ENCODE measurements around the gene AFAP1.
A peak's percentile ranks its signal among the peaks of the same experiment; 100 is the strongest.

AFAP1 gene

DNA sequence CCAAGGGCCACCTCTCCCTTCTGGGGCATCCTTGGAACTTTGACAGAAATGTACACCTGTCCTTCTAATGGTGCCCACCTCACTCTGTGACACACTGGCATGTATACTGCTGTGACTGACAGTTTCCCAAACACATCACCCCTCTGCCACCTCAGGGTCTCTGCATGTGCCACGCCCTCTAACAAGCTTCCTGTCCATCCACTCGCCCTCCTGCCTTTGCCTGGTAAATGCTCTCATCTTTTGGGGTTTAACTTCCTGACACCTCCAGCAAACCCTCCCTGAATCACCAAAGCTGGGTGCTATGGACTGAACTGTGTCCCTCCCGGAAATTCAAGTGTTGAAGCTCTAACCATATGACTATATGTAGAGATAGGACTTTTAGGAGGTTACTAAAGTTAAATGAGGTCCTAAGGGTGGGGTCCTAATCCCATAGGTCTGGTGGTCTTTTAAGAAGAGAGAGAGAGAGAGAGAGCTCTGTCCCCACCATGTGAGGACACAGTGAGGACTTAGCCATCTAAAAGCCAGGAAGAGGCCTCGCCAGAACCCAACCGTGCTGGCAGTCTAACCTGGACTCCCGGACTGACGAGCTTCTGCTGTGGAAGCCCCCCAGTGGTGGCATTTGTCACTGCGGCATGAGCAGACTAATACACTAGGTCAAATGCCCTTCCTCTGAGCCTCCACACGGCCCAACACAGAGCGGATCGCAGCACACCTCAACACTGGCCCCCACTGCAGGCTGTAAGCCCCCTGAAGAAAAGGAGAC is 95.6 kb downstream of the AFAP1 start:
- H3K4me3 ChIP-seq (replicated peaks; ENCODE audit: low read depth, low read length), result peak overlapping the region; percentile 10
- DNase-seq (ENCODE audit: low read depth), result peak; percentile 93
- TF ChIP-seq CTCF (IDR thresholded peaks at IDR 0.05; ENCODE audit: low read length, missing control alignments), result peak; percentile 68

GRCh38 chr4:7842384-7843279 is 97.0 kb downstream of the AFAP1 start:
- peak; percentile 99 for DNase-seq (ENCODE audit: low read depth)
- peak overlapping the region; percentile 28 for H3K4me3 ChIP-seq (replicated peaks; ENCODE audit: low read depth, low read length)
- no peak for TF ChIP-seq CTCF (IDR thresholded peaks at IDR 0.05; ENCODE audit: low read length, missing control alignments)

GRCh38 chr4:7841894-7842293 is 97.8 kb downstream of the AFAP1 start:
- no peak for TF ChIP-seq CTCF (IDR thresholded peaks at IDR 0.05; ENCODE audit: low read length, missing control alignments)
- DNase-seq (ENCODE audit: low read depth), result no peak
- H3K4me3 ChIP-seq (replicated peaks; ENCODE audit: low read depth, low read length), result no peak overlapping the region

GRCh38 chr4:7841071-7841470 is 98.6 kb downstream of the AFAP1 start:
- no peak overlapping the region for H3K4me3 ChIP-seq (replicated peaks; ENCODE audit: low read depth, low read length)
- TF ChIP-seq CTCF (IDR thresholded peaks at IDR 0.05; ENCODE audit: low read length, missing control alignments), result no peak
- no peak for DNase-seq (ENCODE audit: low read depth)

DNA sequence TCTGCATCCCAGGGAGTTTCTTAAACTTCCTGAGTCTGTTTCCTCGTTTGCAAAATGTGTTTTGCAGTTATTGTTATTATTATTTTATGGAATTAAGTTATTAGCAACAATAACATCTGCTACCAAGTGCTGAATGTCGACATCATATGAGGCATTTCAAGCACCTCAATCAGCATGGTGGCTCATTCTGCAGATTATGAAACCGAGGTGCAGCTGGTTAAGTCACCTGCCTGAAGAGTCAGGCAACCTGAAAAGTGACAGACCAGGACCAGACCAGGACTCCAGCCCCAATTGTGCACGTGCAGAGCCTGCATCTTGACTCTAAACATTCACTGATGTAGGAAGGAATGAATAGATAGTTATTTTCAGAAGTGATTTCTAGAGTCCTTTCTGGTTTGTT is 99.8 kb downstream of the AFAP1 start:
- H3K4me3 ChIP-seq (replicated peaks; ENCODE audit: low read depth, low read length), result no peak overlapping the region
- DNase-seq (ENCODE audit: low read depth), result no peak
- no peak for TF ChIP-seq CTCF (IDR thresholded peaks at IDR 0.05; ENCODE audit: low read length, missing control alignments)

DNA sequence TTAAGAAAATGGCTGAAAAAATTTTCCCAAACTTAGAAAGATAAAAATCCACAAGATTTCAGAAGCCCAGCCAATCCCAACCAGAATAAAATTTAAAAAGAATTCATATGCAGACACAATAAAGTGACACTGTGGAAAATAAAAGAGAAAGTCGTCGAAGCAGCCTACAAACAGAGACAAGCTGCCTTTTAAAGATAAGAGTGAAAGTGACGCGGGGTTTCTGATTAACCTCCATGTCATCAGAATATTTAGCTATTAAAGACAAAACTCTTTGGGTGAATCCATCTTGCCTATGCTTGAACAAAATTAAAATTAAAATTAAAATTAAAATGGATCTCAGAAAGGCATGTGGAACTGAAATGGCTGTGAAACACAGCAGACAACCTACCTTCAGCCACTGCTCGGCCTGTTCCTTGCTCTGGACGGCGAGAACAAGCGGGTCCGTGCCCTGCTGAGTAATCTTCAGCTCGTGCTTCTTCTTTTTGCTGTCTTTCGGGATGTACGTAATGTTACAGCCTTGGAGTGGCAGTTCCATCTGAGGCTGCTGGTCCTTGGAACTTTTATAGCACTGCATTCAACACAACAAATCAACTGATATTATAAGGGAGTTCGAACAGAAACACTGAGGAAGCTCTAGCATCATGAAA is 101.4 kb downstream of the AFAP1 start:
- TF ChIP-seq CTCF (IDR thresholded peaks at IDR 0.05; ENCODE audit: low read length, missing control alignments), result no peak
- no peak overlapping the region for H3K4me3 ChIP-seq (replicated peaks; ENCODE audit: low read depth, low read length)
- no peak for DNase-seq (ENCODE audit: low read depth)

All from fibroblast of pulmonary artery (primary cell).